ENCODE results near the gene SWT1. TPM values are rescaled to one million over a fixed set of nuclear protein-coding genes. Genes with fewer than 3 reads are reported as not detected.
A peak's percentile ranks its signal among the peaks of the same experiment; 100 is the strongest.
"Not testable (repeated sequence)": the region's sequence is repeated elsewhere in the genome, so short reads cannot be mapped to it uniquely, and the experiment has no call there.

SWT1 gene
- total RNA-seq, 2 experiments from 2014 or later = 1.8 to 2.5 TPM

DNA sequence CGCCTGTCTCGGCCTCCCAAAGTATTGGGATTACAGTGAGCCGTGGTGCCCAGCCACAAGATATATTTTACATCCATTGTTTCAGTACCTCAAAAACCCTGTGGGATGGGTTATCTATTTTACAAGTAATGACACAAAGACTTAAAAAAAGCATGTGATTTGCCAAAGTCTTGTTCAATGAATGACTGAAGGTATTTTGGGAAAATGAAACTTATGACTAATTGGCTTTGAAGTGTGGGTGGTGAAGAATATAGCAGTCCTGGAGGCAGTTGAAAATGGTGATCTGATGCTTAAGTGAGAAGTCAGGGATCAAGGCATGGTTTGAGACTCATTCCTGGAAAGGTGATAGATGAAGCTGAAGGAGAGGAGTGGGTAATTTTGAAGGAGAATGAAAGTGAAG, 3.0 kb downstream of the SWT1 start:
- no peaks in the 10 kb centered on the region for H3K27me3 Mint-ChIP-seq
- POLR2A ChIA-PET = interaction anchor here (1.0 kb wide), 1 partner anchor 16 kb away, joined by 6 read pairs; no protein-coding TSS in a partner anchor
- H3K36me3 Mint-ChIP-seq (ENCODE audit: low read depth) = no peaks in the 10 kb centered on the region
- peak overlapping the region; percentile 39 for H3K27ac Mint-ChIP-seq
- no peaks in the 10 kb centered on the region for H3K9me3 Mint-ChIP-seq
- DNase-seq = no peak
- TF ChIP-seq, protein P1, sequence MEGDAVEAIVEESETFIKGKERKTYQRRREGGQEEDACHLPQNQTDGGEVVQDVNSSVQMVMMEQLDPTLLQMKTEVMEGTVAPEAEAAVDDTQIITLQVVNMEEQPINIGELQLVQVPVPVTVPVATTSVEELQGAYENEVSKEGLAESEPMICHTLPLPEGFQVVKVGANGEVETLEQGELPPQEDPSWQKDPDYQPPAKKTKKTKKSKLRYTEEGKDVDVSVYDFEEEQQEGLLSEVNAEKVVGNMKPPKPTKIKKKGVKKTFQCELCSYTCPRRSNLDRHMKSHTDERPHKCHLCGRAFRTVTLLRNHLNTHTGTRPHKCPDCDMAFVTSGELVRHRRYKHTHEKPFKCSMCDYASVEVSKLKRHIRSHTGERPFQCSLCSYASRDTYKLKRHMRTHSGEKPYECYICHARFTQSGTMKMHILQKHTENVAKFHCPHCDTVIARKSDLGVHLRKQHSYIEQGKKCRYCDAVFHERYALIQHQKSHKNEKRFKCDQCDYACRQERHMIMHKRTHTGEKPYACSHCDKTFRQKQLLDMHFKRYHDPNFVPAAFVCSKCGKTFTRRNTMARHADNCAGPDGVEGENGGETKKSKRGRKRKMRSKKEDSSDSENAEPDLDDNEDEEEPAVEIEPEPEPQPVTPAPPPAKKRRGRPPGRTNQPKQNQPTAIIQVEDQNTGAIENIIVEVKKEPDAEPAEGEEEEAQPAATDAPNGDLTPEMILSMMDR (IDR thresholded peaks at IDR 0.05) = no peak
- ATAC-seq = no peak
- H3K4me3 Mint-ChIP-seq = no peak overlapping the region
- intact Hi-C loops (cut with micrococcal nuclease) = loop anchor here (10.0 kb wide), 1 partner anchor 115 kb away; the partner anchor contains the start of gene RNF2
- H3K4me1 Mint-ChIP-seq (ENCODE audit: low read depth) = peaks cover 26% of the 10 kb centered on the region
- CTCF ChIA-PET = interaction anchor here (2.6 to 6.7 kb wide), 2 partner anchors 10 kb away, joined by 17 to 71 read pairs; no protein-coding TSS in a partner anchor

DNA sequence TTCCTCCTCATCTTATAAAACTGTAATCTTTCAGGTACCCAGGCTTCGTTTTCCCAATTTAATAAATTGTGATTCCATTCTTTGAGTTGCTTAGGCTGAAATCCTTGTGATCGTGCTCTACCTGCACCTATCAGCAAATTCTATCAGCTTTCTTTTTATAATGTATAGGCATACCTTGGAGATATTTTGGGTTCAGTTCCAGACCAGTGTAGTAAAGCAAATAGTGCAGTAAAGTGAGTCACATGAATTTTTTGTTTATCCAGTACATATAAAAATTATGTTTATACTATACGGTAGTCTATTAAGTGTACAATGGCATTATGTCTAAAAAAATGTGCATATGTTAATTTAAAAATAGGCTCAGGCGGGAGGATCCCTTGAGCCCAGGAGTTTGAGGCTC, 5.5 kb downstream of the SWT1 start:
- CTCF ChIA-PET = interaction anchor here (0.9 to 2.6 kb wide), 2 partner anchors 7 to 181 kb away, joined by 3 to 17 read pairs; no protein-coding TSS in a partner anchor
- TF ChIP-seq, protein P1 (IDR thresholded peaks at IDR 0.05) = no peak
- Mint-ChIP-seq H3K27me3 (no peaks in the 10 kb centered on the region), H3K4me1 (ENCODE audit: low read depth) (peaks cover 19% of the 10 kb centered on the region), H3K9me3 (no peaks in the 10 kb centered on the region), H3K36me3 (ENCODE audit: low read depth) (no peaks in the 10 kb centered on the region), H3K27ac (no peak overlapping the region), H3K4me3 (no peak overlapping the region)
- POLR2A ChIA-PET = no interaction called here
- DNase-seq (no peak), ATAC-seq (no peak)
- intact Hi-C loops (cut with micrococcal nuclease) = no loop called here

DNA sequence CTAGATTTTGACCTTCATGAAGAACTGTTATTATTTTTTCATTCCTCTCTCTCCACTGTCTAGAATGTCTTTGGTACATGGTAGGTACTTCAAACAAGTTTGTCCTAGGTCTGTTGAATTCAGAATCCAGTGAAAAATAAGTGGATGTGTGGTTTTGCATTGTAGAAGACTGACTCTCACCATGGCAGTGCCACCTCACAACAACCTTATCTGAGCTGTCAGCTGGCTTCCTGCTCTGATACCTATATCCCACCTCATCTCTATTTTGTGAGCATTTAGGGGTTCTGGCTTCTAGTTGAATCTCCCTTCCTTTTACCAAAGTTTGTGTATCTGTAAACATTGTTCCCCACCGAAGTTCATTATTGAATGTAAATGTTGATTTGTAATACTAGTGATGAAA, 9.1 kb downstream of the SWT1 start:
- Mint-ChIP-seq H3K36me3 (ENCODE audit: low read depth) (no peaks in the 10 kb centered on the region), H3K9me3 (no peaks in the 10 kb centered on the region), H3K4me3 (no peak overlapping the region), H3K27me3 (no peaks in the 10 kb centered on the region), H3K27ac (no peak overlapping the region), H3K4me1 (ENCODE audit: low read depth) (peaks cover 4% of the 10 kb centered on the region)
- DNase-seq = no peak
- intact Hi-C loops (cut with micrococcal nuclease) = no loop called here
- ChIA-PET POLR2A (interaction anchor here (0.6 kb wide), 1 partner anchor 84 kb away, joined by 3 read pairs; no protein-coding TSS in a partner anchor), CTCF (interaction anchor here (0.6 to 1.1 kb wide), 2 partner anchors 11 to 127 kb away, joined by 4 read pairs; no protein-coding TSS in a partner anchor)
- no peak for ATAC-seq
- TF ChIP-seq, protein P1 (IDR thresholded peaks at IDR 0.05) = no peak

DNA sequence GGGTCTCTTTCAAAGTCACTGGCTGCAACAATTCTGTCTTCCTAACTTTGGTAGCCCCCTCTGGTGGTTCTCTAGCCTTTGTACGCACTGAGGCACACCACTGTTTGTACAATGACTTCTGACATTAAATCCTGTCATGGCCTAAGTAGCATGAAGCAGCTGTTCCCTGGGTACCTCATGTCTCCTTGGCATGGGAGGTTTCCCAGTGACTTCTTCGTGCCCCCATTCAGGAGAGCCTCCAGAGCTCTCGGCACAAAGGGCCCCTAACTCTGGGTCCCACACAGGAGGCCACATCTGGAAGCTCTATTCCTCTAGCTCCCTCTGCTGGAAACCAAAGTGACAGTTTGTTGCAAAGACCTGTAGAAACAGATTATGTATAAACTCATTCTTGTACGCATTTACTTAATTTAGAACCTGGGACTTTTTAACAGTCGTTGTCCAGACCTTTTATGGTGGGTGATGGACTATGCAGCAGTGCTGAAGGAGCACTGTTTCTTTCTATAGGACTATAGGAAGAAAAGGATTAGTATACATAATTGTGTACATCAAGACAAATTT, 13.4 kb downstream of the SWT1 start:
- Mint-ChIP-seq H3K36me3 (ENCODE audit: low read depth) (no peaks in the 10 kb centered on the region), H3K27ac (peak overlapping the region; percentile 64), H3K9me3 (no peaks in the 10 kb centered on the region), H3K27me3 (no peaks in the 10 kb centered on the region), H3K4me3 (no peak overlapping the region), H3K4me1 (ENCODE audit: low read depth) (peaks cover 4% of the 10 kb centered on the region)
- TF ChIP-seq, protein P1 (IDR thresholded peaks at IDR 0.05) = peak; percentile 80
- peak; percentile 59 for DNase-seq
- intact Hi-C loops (cut with micrococcal nuclease) = loop anchor here (2.0 to 10.0 kb wide), 2 partner anchors 186 to 364 kb away; no protein-coding TSS in a partner anchor
- ATAC-seq = peak; percentile 95
- CTCF ChIA-PET = interaction anchor here (0.6 to 3.5 kb wide), 83 partner anchors 9 to 734 kb away, joined by 3 to 71 read pairs (median 4); partner anchors contain the start of genes NIBAN1, RNF2, SWT1 and TRMT1L
- POLR2A ChIA-PET = interaction anchor here (1.3 to 1.5 kb wide), 3 partner anchors 13 to 416 kb away, joined by 3 to 5 read pairs (median 3); partner anchors contain the start of genes EDEM3, SWT1 and TRMT1L

DNA sequence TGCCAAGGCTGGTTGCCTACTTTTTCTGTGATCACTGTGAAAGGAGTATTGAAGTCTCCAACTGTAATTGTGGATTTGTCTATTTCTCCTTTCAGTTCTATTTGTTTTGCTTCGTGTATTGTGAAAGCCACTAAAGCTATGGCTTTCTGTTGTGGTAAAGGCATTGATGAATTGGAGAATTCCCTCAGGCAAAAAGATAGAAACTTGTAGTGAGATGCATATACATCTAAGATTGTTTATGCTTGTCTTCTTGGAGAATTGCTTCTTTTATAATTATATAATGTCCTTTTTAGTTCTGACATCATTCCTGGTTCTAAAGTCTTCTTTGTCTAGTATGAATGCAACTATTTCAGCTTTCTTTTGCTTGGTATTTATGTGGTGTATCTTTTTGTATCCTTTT, 36.8 kb downstream of the SWT1 start:
- ATAC-seq (no peak), DNase-seq (no peak)
- CTCF ChIA-PET = no interaction called here
- Mint-ChIP-seq H3K36me3 (ENCODE audit: low read depth) (peaks cover 28% of the 10 kb centered on the region), H3K9me3 (peaks cover 12% of the 10 kb centered on the region), H3K27ac (no peak overlapping the region), H3K4me3 (no peak overlapping the region), H3K4me1 (ENCODE audit: low read depth) (no peaks in the 10 kb centered on the region), H3K27me3 (no peaks in the 10 kb centered on the region)
- intact Hi-C loops (cut with micrococcal nuclease) = no loop called here
- TF ChIP-seq, protein P1 (IDR thresholded peaks at IDR 0.05) = no peak
- POLR2A ChIA-PET = no interaction called here

DNA sequence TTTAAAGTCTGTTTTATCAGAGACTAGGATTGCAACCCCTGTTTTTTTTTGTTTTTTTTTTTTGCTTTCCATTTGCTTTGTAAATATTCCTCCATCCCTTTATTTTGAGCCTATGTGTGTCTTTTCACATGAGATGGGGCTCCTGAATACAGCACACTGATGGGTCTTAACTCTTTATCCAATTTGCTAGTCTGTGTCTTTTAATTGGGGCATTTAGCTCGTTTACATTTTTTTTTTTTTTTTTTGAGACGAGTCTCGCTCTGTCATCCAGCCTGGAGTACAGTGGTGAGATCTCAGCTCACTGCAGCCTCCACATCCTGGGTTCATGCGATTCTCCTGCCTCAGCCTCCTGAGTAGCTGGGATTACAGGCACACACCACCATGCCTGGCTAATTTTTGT, 41.7 kb downstream of the SWT1 start:
- ATAC-seq; intact Hi-C loops (cut with micrococcal nuclease); H3K27ac Mint-ChIP-seq; DNase-seq; H3K27me3 Mint-ChIP-seq; CTCF ChIA-PET; H3K4me1 Mint-ChIP-seq (ENCODE audit: low read depth); H3K4me3 Mint-ChIP-seq: not testable (repeated sequence)
- POLR2A ChIA-PET = interaction anchor here (0.7 kb wide), 1 partner anchor 16 kb away, joined by 4 read pairs; no protein-coding TSS in a partner anchor
- Mint-ChIP-seq H3K9me3 (peaks cover 12% of the 10 kb centered on the region), H3K36me3 (ENCODE audit: low read depth) (peaks cover 38% of the 10 kb centered on the region)
